ENCODE measurements around the gene ARHGAP8.
A peak's percentile ranks its signal among the peaks of the same experiment; 100 is the strongest.

Gene ARHGAP8

DNA sequence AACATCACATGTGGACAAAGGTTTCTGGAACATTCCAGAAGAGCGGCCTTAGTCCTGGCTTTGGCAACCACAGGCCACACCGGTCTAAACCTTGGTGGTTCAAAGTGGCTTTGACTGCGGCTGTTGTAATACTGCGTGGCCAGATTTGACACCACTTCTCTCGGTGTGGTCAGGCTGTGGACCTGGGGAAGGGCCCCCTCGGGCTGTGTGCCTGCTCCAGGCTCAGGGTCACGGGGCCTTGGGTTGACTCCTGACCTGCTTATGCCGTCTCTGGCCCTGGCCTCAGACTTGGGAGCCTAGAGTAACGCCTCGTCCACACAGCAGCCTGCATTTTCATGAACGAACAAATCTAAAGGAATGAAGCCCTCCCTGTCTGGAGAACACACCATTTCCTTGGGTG lies 139.4 kb downstream of the ARHGAP8 start:
- no peak overlapping the region for H3K9ac ChIP-seq (ENCODE audit: low read length)
- no peak overlapping the region for H3K4me3 ChIP-seq (ENCODE audit: low read length)

DNA sequence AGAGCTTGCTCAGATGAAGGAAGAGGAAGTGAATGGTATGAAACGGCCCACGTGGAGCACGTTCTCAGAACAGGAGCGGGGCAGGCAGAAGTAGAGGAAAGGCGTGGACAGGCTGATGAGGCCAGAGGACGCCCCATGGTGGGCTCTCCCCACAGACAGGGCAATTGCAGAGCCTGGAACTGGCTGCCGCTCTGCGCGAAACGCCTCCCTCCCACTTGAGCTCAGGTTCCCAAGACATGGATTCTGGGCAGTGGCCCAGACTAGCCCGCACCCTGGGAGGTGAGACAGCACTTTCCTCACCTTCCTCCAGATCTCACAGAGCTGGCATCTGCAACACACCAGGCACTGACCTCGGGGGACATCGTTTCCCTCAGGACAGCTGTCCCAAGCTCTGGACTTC lies 139.9 kb downstream of the ARHGAP8 start:
- H3K56ac ChIP-seq (ENCODE audit: low read length) = no peak overlapping the region
- no peak overlapping the region for H2BK5ac ChIP-seq (ENCODE audit: low read length)
- H3K18ac ChIP-seq (ENCODE audit: low read length) = no peak overlapping the region
- no peaks in the 10 kb centered on the region for H3K79me1 ChIP-seq (ENCODE audit: low read length)
- no peak overlapping the region for H3K4me3 ChIP-seq (ENCODE audit: low read length)
- no peaks in the 10 kb centered on the region for H3K27me3 ChIP-seq (ENCODE audit: insufficient read depth, low read length, poor library complexity)
- H3K36me3 ChIP-seq (ENCODE audit: control insufficient read depth, insufficient read depth, low read length) = no peaks in the 10 kb centered on the region
- no peak overlapping the region for H2BK15ac ChIP-seq (replicated peaks; ENCODE audit: low read depth)
- no peak overlapping the region for H4K5ac ChIP-seq (ENCODE audit: low read length)
- no peaks in the 10 kb centered on the region for H3K79me2 ChIP-seq (ENCODE audit: control insufficient read depth, insufficient read depth, low read length)
- no peak overlapping the region for H2AK5ac ChIP-seq (ENCODE audit: low read length)
- H3K4ac ChIP-seq (ENCODE audit: low read depth, low read length) = no peak overlapping the region
- no peak overlapping the region for H2BK120ac ChIP-seq (ENCODE audit: low read depth, low read length)
- no peak overlapping the region for H3K23ac ChIP-seq (ENCODE audit: low read length)
- no peak for DNase-seq
- no peak overlapping the region for H3K27ac ChIP-seq (ENCODE audit: low read depth, low read length)
- no peak overlapping the region for H3K9ac ChIP-seq (ENCODE audit: low read length)
- H3K4me2 ChIP-seq (ENCODE audit: low read length) = no peak overlapping the region
- WGBS (ENCODE audit: extremely low coverage, insufficient coverage, low lambda C conversion rate) = no CpG with 5 or more reads among the region's 13 CpGs
- no peaks in the 10 kb centered on the region for H3K4me1 ChIP-seq (ENCODE audit: control insufficient read depth, low read depth, low read length)
- H4K8ac ChIP-seq (ENCODE audit: low read depth, low read length) = no peak overlapping the region

More for the DNA sequence above, 139.4 kb downstream of the ARHGAP8 start:
- Histone ChIP-seq H2BK120ac (ENCODE audit: low read depth, low read length) (no peak overlapping the region), H3K79me1 (ENCODE audit: low read length) (no peaks in the 10 kb centered on the region), H2BK5ac (ENCODE audit: low read length) (no peak overlapping the region), H3K27me3 (ENCODE audit: insufficient read depth, low read length, poor library complexity) (no peaks in the 10 kb centered on the region), H3K4me2 (ENCODE audit: low read length) (no peak overlapping the region), H3K23ac (ENCODE audit: low read length) (no peak overlapping the region), H3K4ac (ENCODE audit: low read depth, low read length) (no peak overlapping the region), H2AK5ac (ENCODE audit: low read length) (no peak overlapping the region), H3K36me3 (ENCODE audit: control insufficient read depth, insufficient read depth, low read length) (no peaks in the 10 kb centered on the region), H2BK15ac (replicated peaks; ENCODE audit: low read depth) (no peak overlapping the region), H3K56ac (ENCODE audit: low read length) (no peak overlapping the region), H4K8ac (ENCODE audit: low read depth, low read length) (no peak overlapping the region), H3K79me2 (ENCODE audit: control insufficient read depth, insufficient read depth, low read length) (no peaks in the 10 kb centered on the region), H3K18ac (ENCODE audit: low read length) (no peak overlapping the region), H3K4me1 (ENCODE audit: control insufficient read depth, low read depth, low read length) (no peaks in the 10 kb centered on the region), H3K27ac (ENCODE audit: low read depth, low read length) (no peak overlapping the region), H4K5ac (ENCODE audit: low read length) (no peak overlapping the region)
- WGBS (ENCODE audit: extremely low coverage, insufficient coverage, low lambda C conversion rate) = no CpG with 5 or more reads among the region's 11 CpGs
- no peak for DNase-seq

DNA sequence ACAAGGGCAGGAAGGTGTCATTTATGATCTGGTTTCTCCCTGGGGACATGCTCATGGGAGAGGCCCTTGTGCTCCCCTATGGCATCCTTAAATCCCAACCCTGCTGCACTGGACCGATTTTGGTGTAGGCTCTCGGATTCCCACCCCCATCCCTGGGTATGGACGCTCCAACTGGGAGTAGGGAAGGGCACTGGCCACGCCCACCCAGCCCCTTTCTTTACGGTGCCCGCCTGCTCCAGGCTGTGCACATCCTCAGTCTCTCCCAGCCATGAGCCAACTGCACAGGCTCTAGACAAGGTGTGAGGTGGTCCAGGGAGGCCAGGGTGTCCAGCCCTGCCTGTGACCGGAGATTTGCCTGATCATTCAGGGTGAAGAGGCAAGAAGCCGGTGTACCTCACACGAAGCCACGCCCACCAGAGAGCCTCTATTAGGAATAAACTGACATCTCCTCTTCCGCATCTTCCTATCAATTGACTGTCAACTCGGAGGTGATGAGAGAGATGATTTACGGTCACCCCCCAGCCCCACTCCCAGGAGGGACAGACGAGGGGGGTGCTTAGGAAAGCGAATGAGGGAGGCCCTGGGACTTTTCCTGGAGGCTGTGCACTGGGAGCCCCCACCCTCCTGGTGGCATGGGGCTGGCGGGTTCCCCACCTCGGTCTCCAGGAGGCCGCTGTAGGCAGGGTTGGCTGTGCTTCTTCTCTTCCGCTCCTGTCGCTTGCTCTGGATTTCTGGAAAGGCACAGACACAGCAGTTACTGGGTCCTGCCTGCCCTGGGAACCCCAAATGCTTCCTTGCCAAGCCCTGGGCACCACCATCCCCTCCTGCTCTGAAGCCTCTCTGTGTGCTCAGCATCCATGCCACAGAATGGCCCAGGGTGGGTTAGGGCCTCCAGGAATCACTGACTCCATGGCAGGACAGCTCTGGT lies 140.7 kb downstream of the ARHGAP8 start:
- no peak overlapping the region for H3K27ac ChIP-seq (ENCODE audit: low read depth, low read length)
- H2BK5ac ChIP-seq (ENCODE audit: low read length) = no peak overlapping the region
- H3K4ac ChIP-seq (ENCODE audit: low read depth, low read length) = no peak overlapping the region
- H4K5ac ChIP-seq (ENCODE audit: low read length) = no peak overlapping the region
- H3K23ac ChIP-seq (ENCODE audit: low read length) = no peak overlapping the region
- no peak overlapping the region for H3K4me2 ChIP-seq (ENCODE audit: low read length)
- no peaks in the 10 kb centered on the region for H3K36me3 ChIP-seq (ENCODE audit: control insufficient read depth, insufficient read depth, low read length)
- H3K79me2 ChIP-seq (ENCODE audit: control insufficient read depth, insufficient read depth, low read length) = no peaks in the 10 kb centered on the region
- no peak overlapping the region for H3K4me3 ChIP-seq (ENCODE audit: low read length)
- H2AK5ac ChIP-seq (ENCODE audit: low read length) = no peak overlapping the region
- H3K18ac ChIP-seq (ENCODE audit: low read length) = no peak overlapping the region
- no peak overlapping the region for H4K8ac ChIP-seq (ENCODE audit: low read depth, low read length)
- WGBS (ENCODE audit: extremely low coverage, insufficient coverage, low lambda C conversion rate) = no CpG with 5 or more reads among the region's 20 CpGs
- no peak overlapping the region for H2BK120ac ChIP-seq (ENCODE audit: low read depth, low read length)
- H2BK15ac ChIP-seq (replicated peaks; ENCODE audit: low read depth) = no peak overlapping the region
- no peak overlapping the region for H3K9ac ChIP-seq (ENCODE audit: low read length)
- DNase-seq = no peak
- H3K4me1 ChIP-seq (ENCODE audit: control insufficient read depth, low read depth, low read length) = no peaks in the 10 kb centered on the region
- H3K56ac ChIP-seq (ENCODE audit: low read length) = no peak overlapping the region
- no peaks in the 10 kb centered on the region for H3K27me3 ChIP-seq (ENCODE audit: insufficient read depth, low read length, poor library complexity)
- no peaks in the 10 kb centered on the region for H3K79me1 ChIP-seq (ENCODE audit: low read length)

DNA sequence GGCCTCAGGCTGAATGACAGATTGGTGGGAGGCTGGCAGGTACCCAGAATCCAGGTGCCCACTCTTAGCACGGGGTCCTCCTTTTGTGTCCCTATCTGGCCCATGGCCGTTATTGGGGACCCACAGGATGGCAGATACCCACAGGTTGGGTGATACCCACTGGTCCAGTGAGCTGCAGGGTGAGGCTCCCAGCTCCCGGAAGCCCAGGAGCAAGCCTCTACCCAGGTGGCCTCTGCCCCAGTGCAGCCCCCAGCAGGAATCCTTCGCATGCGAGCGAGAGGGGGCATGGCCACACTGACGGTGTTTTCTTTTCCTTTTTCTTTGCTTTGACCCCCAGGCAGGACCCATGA lies 141.3 kb downstream of the ARHGAP8 start:
- H4K5ac ChIP-seq (ENCODE audit: low read length) = no peak overlapping the region

DNA sequence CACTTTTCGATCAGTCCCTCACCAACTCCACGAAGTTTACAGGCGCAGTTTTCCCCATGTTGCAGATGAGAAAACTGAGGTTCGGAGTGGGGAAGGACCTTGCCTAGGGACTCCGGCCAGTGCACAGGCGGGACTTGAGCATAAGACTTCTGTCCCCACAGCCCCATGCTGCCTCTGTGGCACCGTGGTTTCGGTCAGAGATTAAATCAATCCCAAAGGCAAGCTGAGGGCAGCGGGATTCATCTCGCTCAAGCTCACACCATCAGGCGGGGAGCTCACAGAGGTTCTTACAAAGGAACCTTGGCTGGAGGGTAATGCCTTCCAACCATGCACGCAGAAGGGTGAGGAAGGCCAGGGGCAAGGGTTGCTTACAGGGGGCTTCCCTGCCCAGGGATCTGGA lies 141.9 kb downstream of the ARHGAP8 start:
- H4K5ac ChIP-seq (ENCODE audit: low read length) = no peak overlapping the region
- H3K79me1 ChIP-seq (ENCODE audit: low read length) = no peaks in the 10 kb centered on the region
- H2BK120ac ChIP-seq (ENCODE audit: low read depth, low read length) = no peak overlapping the region
- no peak overlapping the region for H3K56ac ChIP-seq (ENCODE audit: low read length)
- H2AK5ac ChIP-seq (ENCODE audit: low read length) = no peak overlapping the region
- H3K27me3 ChIP-seq (ENCODE audit: insufficient read depth, low read length, poor library complexity) = no peaks in the 10 kb centered on the region
- H3K27ac ChIP-seq (ENCODE audit: low read depth, low read length) = no peak overlapping the region
- no peak overlapping the region for H3K9ac ChIP-seq (ENCODE audit: low read length)
- no peaks in the 10 kb centered on the region for H3K36me3 ChIP-seq (ENCODE audit: control insufficient read depth, insufficient read depth, low read length)
- no peaks in the 10 kb centered on the region for H3K79me2 ChIP-seq (ENCODE audit: control insufficient read depth, insufficient read depth, low read length)
- H3K4me2 ChIP-seq (ENCODE audit: low read length) = no peak overlapping the region
- no peak overlapping the region for H3K4ac ChIP-seq (ENCODE audit: low read depth, low read length)
- no peak overlapping the region for H2BK5ac ChIP-seq (ENCODE audit: low read length)
- H2BK15ac ChIP-seq (replicated peaks; ENCODE audit: low read depth) = no peak overlapping the region
- no peak overlapping the region for H3K23ac ChIP-seq (ENCODE audit: low read length)
- H4K8ac ChIP-seq (ENCODE audit: low read depth, low read length) = no peak overlapping the region
- no CpG with 5 or more reads among the region's 12 CpGs for WGBS (ENCODE audit: extremely low coverage, insufficient coverage, low lambda C conversion rate)
- H3K4me3 ChIP-seq (ENCODE audit: low read length) = no peak overlapping the region
- no peaks in the 10 kb centered on the region for H3K4me1 ChIP-seq (ENCODE audit: control insufficient read depth, low read depth, low read length)
- H3K18ac ChIP-seq (ENCODE audit: low read length) = no peak overlapping the region
- no peak for DNase-seq

More for the DNA sequence above, 141.3 kb downstream of the ARHGAP8 start:
- no peaks in the 10 kb centered on the region for H3K79me1 ChIP-seq (ENCODE audit: low read length)
- H2BK5ac ChIP-seq (ENCODE audit: low read length) = no peak overlapping the region
- H3K4me3 ChIP-seq (ENCODE audit: low read length) = no peak overlapping the region
- H3K4me1 ChIP-seq (ENCODE audit: control insufficient read depth, low read depth, low read length) = no peaks in the 10 kb centered on the region
- no CpG with 5 or more reads among the region's 7 CpGs for WGBS (ENCODE audit: extremely low coverage, insufficient coverage, low lambda C conversion rate)
- H2BK15ac ChIP-seq (replicated peaks; ENCODE audit: low read depth) = no peak overlapping the region
- H4K8ac ChIP-seq (ENCODE audit: low read depth, low read length) = no peak overlapping the region
- H2BK120ac ChIP-seq (ENCODE audit: low read depth, low read length) = no peak overlapping the region
- H3K23ac ChIP-seq (ENCODE audit: low read length) = no peak overlapping the region
- no peak for DNase-seq
- no peak overlapping the region for H3K4ac ChIP-seq (ENCODE audit: low read depth, low read length)
- H3K79me2 ChIP-seq (ENCODE audit: control insufficient read depth, insufficient read depth, low read length) = no peaks in the 10 kb centered on the region
- no peak overlapping the region for H3K4me2 ChIP-seq (ENCODE audit: low read length)
- H3K9ac ChIP-seq (ENCODE audit: low read length) = no peak overlapping the region
- H3K27ac ChIP-seq (ENCODE audit: low read depth, low read length) = no peak overlapping the region
- H2AK5ac ChIP-seq (ENCODE audit: low read length) = no peak overlapping the region
- H3K27me3 ChIP-seq (ENCODE audit: insufficient read depth, low read length, poor library complexity) = no peaks in the 10 kb centered on the region
- no peak overlapping the region for H3K56ac ChIP-seq (ENCODE audit: low read length)
- H3K36me3 ChIP-seq (ENCODE audit: control insufficient read depth, insufficient read depth, low read length) = no peaks in the 10 kb centered on the region
- H3K18ac ChIP-seq (ENCODE audit: low read length) = no peak overlapping the region

DNA sequence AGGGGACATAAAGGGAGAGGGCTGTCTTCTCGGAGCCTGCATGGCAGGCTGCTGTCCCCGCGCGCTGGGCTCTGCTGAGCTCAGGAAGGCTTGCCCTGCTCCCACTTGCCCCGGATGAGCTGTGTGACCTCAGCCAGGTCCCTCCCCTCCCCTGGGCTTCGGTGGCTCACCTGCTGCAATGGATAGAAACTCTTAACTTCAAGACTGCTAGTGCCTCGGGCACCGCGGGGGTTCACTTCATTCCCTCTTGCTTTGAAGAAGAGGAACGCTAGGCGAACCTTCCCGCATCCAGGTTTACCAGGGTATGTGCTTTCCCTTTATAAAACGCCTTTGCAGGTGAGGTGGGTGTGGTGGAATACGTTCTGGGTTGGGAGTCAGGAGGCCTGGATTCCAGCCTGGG lies 142.4 kb downstream of the ARHGAP8 start:
- H3K27ac ChIP-seq (ENCODE audit: low read depth, low read length) = no peak overlapping the region
- no peak overlapping the region for H2BK5ac ChIP-seq (ENCODE audit: low read length)
- no peak overlapping the region for H3K18ac ChIP-seq (ENCODE audit: low read length)
- H3K4ac ChIP-seq (ENCODE audit: low read depth, low read length) = no peak overlapping the region
- H3K56ac ChIP-seq (ENCODE audit: low read length) = no peak overlapping the region
- H3K23ac ChIP-seq (ENCODE audit: low read length) = no peak overlapping the region
- no peaks in the 10 kb centered on the region for H3K79me2 ChIP-seq (ENCODE audit: control insufficient read depth, insufficient read depth, low read length)
- no peak overlapping the region for H2AK5ac ChIP-seq (ENCODE audit: low read length)
- no CpG with 5 or more reads among the region's 14 CpGs for WGBS (ENCODE audit: extremely low coverage, insufficient coverage, low lambda C conversion rate)
- H3K36me3 ChIP-seq (ENCODE audit: control insufficient read depth, insufficient read depth, low read length) = no peaks in the 10 kb centered on the region
- H2BK120ac ChIP-seq (ENCODE audit: low read depth, low read length) = no peak overlapping the region
- H3K4me2 ChIP-seq (ENCODE audit: low read length) = no peak overlapping the region
- peak; percentile 9 for DNase-seq
- no peak overlapping the region for H3K4me3 ChIP-seq (ENCODE audit: low read length)
- H3K79me1 ChIP-seq (ENCODE audit: low read length) = no peaks in the 10 kb centered on the region
- H3K4me1 ChIP-seq (ENCODE audit: control insufficient read depth, low read depth, low read length) = no peaks in the 10 kb centered on the region
- H3K27me3 ChIP-seq (ENCODE audit: insufficient read depth, low read length, poor library complexity) = no peaks in the 10 kb centered on the region
- no peak overlapping the region for H2BK15ac ChIP-seq (replicated peaks; ENCODE audit: low read depth)
- no peak overlapping the region for H4K8ac ChIP-seq (ENCODE audit: low read depth, low read length)
- no peak overlapping the region for H4K5ac ChIP-seq (ENCODE audit: low read length)
- no peak overlapping the region for H3K9ac ChIP-seq (ENCODE audit: low read length)

All from mesendoderm (in vitro differentiated cells).